GM19463 (cell line): ENCODE data around the gene MACROD2.

Experiments used
- ATAC-seq: cut with Tn5 transposase; IDR thresholded peaks from one replicate; pipeline ENCODE4 v1.9.1; 2021; ENCODE audit warnings: mild to moderate bottlenecking, moderate library complexity; ENCODE audit not compliant: unreplicated experiment

MACROD2 gene

DNA sequence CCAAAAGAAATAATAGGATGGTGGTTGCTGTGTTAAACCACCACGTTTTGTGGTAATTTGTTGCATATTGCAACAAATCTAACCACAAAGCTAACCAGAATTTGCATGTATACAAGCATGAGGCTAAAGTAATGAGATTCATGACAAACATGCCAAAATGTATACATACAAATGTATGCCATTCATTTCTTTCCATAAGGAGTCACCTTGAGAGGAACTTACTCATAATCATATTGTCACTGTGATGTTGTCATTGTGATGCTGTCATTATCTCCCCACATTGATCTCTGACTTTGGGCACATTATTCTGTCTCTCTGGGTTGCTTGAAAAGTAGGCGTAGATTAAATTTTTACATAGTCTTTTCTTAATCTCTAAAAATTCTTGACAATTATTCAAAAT, 1228.9 kb downstream of the MACROD2 start:
- ATAC-seq, result no peak

DNA sequence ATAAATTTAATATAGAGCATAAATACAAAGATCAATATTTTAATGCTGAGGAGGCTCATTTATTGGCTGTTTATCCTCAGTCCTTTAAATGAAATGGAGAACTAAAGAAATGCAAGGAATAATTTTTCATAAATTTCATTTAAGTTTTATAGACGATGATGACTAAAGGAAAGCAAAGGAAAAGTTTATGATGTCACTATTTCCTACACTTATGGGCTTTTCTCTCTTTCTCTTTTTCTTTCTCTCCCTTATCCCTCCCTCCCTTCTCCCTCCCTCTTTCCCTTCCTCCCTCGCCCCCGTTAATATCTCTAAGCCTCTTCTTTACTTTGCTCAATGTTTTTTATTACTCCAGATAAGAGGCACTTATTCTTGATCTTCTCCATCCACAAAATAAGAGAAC, 1231.8 kb downstream of the MACROD2 start:
- no peak for ATAC-seq

DNA sequence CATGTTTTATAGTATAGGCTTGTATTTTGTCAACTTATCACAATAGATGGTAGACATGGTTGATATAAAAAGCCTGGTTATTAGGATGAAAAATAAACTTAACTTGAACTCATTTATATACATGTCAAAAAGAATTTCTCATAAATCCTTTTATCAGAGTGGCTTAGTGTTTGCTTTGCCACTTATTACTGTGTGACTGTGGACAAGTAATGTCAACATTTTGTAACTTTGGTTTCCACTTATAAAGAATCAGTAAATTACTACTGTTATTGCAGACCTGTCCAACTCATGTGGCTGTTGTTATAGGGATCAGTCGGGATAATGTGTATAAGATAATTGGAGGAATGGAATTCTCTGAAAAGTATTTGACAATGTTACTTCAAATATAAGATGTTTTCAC, 1236.9 kb downstream of the MACROD2 start:
- no peak for ATAC-seq

DNA sequence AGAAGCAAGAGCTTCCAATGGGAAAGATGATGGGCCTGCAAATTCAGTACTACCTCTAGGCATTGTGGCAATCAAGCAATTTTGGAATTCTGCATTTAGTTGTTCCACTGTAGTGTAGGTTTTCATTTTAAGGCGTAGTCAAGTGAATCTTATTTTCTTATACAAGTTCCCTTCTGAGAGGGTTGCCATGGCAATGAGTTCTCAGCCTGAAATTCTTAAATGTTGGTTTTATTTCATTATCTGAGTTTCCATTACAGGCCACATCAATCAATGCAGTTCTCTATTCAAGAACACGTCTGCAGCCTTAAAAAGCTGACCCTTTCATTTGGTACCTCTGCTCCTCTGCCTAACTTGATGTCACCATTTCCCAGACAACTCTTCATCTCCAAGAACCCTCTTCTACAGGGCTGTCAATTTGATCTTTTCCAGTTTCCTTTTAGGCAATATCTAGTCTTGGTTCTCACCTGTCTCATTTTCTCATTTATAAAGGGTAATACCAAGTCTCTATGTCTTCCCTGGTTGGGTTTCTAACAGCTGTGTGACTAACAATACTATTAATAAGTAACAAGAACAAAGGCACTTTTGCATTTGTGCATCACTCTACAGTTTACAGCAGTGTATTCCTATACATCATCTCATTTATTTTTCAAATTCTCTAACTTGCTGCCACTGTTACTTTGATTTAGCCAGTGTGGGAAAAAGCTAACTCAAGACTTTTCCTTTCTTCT, 1240.3 kb downstream of the MACROD2 start:
- ATAC-seq, result no peak

GRCh38 chr20:15236812-15237211, 1241.5 kb downstream of the MACROD2 start:
- ATAC-seq, result peak; percentile 77

DNA sequence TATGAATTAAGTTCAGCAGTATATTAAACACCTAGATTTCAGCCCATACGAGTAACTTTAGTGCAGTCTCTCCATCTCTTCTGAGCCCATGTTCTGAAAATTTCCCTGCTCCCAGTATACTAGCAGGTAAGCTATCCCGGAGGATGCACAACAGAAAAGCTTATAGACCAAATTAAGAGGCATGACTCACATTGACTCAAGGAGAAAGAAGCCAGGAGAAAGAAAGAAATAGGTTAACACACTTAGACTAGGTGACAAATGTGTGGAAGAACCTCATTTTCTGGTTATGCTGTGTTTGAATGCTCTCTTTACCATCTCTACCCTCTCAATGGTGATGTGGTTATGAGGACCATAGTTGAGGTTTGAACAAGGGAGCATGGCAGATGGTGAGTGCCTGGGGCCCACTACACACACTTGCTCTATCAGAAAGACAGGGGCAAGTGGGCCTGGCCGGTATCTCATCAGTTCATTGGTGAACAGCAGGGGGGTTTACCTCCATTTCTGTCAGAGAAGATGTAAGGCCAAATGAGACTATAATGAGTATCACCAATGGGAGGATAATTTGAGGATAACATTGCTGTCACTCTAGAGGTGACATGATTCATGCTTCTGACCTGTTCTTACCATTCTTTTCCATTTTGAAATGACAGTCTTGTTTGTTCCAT, 1244.4 kb downstream of the MACROD2 start:
- ATAC-seq, result no peak

DNA sequence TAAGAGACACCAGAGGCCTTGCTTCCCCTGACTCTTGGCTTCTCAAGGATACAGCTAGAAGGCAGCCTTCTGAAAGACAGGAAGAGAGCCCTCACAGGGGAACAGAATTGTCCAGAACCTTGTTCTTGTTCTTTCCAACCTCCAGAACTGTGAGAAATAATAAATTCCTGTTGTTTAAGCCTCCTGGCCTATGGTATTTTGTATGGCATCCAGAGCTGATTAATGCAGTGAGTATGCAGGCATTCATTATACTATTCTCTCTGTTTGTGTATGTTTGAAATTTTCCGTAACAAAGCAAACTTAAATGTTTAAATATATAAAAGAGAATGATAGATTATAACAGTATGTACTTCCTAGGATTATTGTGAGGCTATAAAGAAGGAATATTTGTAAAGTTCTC, 1245.5 kb downstream of the MACROD2 start:
- ATAC-seq, result no peak

- ATAC-seq, result no peak
These were observed 1246.4 kb downstream of the MACROD2 start for GRCh38 chr20:15241681-15242080.

DNA sequence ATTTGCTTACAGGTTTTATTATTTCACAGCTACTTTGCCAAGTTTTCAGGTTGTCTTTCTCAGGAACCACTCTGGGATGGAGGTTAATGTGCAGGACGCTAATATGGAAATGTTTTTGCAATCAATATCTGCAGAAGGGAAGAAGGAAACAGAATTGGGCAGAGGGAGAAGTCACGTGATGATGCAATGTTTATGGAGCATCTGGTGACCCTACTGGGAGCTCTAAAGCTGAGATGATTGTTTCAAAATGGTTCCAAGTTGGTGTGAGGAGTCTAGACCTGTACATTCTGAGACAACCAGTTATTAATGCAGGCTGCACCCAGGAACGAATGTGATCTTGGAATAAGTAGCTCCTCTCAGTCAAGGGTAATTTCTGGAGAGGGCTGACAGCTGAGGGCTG, 1247.5 kb downstream of the MACROD2 start:
- no peak for ATAC-seq

GRCh38 chr20:15245896-15246295, 1250.6 kb downstream of the MACROD2 start:
- ATAC-seq, result no peak

DNA sequence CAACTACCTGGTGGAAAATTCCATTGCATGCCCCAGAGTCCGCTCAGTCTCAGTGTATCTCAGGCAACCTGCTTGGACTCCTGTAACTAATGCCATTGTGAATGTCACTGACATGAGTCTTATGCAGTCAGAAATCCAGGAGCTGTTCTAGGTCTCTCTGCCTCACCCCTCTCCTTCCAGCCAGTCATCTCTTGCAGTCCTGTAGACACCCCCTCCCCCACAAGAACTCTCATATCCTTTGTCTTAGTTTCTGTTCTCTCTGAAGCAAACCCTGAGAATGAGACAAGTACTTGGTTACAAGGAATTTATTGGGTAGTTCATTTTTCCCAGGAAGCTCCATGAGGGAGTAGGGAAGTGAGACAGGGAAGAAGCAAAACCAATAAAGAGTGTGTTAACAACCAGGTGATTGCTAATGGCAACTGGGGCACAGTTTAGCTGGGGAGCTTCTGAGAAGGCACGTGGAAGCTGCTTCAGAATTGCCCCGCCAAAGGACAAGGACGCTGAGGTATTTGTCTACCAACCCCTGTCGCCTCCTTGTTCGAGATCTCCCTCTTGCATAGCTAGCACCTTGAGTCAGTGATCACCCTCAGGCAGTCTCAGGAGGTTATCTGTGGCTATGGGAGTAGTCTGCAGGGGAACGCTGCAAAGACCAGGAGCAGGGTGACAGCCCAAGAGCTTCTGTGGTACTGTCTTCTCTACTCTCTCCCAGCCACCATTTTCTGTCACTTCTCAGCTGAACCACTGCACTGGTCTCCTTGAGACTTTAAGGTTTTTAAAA, 1253.5 kb downstream of the MACROD2 start:
- no peak for ATAC-seq

DNA sequence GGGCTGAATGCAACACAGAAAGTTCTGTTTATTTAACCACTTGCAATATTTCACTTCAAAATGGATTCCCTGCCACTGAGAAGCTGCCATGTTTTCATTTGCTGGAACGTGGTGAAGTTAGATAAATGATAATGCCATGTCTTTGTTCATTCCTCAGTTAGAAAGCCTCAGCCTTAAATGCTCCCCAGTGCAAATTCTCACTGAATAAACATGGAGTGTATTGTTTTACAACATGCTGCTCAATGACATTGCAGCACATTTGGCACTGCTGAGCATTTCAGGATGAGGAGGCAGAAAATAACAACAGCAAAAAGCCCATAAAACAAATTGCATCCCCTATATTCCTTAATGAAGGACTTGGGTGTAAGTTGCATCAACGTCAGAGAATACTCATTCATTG, 1255.9 kb downstream of the MACROD2 start:
- ATAC-seq, result no peak

DNA sequence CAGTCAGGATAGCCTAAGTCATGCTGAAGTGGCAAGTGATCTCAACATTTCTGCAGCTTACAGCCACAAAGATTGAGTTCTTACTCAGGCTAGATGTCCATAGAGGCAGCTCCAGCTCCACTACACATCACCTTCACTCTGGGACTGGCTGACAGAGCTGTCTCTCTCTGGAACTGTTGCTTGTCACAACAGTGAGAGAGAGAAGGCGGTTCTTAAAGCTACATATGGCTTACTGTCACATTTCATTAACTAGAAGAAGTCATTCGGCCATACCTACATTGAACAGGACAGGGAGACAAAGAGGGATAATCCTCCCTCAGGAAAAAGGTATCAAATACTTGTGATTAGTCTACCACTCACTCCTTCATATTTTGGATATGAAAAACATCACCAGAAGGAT, 1257.0 kb downstream of the MACROD2 start:
- no peak for ATAC-seq

DNA sequence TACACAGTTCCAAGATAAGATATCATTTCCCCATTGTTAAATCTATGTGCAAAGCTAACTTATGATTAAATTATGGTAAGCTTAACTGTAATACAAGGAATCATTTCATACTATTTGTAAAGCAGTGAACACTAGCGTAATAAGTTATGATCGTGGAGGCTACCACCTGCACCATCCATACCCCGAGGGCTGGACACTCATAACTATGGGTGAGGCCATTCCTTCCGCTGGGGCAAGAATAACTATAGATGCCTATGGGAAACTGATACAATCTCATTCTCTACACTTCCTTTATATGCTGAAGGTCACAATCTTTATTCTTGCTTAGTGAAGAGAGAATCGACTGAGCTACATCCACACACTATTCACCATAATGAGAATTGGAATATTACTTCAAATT, 1258.1 kb downstream of the MACROD2 start:
- ATAC-seq, result no peak

- ATAC-seq, result no peak
These were observed 1261.6 kb downstream of the MACROD2 start for GRCh38 chr20:15256676-15257568.

GRCh38 chr20:15257569-15257870, 1262.2 kb downstream of the MACROD2 start:
- no peak for ATAC-seq

DNA sequence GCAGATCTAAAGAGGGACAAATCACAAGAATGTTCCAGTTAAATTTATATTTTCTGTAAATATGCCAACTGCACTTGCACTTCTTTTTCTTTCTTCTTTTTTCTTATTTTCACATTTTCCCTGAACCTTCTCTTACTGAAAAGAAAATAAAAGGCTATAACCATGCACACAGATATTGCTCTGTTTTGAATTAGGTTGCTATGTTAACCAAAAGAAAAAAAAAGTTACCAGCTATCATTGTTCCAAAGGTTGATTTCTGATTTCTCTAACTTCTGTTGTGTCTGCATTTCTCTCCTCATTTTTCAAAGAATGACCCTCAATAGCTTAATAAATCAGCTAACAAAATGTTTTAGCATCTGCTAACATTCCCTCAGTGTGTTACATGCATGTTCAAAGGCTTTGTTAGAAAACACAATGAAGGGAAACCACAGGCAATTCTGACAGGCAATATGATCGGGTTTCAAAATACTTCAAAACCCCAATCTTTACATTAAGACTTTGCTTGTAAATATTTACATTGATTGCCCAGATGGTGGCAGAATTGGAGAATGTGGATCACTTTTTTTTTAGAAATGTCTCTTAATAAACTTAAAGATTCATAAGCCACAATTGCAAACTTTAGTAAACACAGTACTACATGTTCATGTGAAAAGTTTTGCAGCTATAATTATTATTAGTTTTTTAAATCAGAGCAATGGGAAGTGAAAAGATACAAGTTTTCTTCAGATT, 1270.4 kb downstream of the MACROD2 start:
- no peak for ATAC-seq

- ATAC-seq, result no peak
These were observed 1272.6 kb downstream of the MACROD2 start for GRCh38 chr20:15267935-15268334.

DNA sequence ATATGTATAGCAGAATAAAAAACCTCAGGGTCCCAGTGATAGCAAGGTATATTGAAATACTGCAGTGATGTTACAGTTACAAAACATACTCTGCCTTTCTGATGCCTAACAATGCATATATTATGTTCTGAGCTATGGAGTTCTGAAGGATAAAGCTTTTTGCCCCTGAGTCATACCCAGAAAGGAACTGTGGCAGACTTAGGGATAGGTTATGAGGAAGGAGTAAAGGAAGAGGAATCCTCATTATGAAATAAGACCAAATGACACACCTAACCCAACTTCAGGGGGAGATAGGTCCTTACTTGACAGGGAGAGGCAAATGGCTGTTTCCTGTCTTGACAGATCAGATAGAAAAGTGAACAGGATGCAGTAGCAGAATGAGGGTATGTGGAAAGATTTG, 1282.7 kb downstream of the MACROD2 start:
- ATAC-seq, result no peak

- ATAC-seq, result no peak
These were observed 1292.0 kb downstream of the MACROD2 start for GRCh38 chr20:15287329-15287728.
